Stimulated activated CD4-positive, alpha-beta T cell treated with anti-CD3 and anti-CD28 coated beads, Interleukin-12 subunit alpha, Interleukin-12 subunit beta, amount 100 ng/mL, for 4 hours (primary cell): ENCODE measurements around the gene ZNF326.
A peak's percentile ranks its signal among the peaks of the same experiment; 100 is the strongest.

Experiments used
- DNase-seq: peaks from one replicate; pipeline ENCODE4 v3.0.0-alpha.2; 2020

Gene ZNF326, protein sequence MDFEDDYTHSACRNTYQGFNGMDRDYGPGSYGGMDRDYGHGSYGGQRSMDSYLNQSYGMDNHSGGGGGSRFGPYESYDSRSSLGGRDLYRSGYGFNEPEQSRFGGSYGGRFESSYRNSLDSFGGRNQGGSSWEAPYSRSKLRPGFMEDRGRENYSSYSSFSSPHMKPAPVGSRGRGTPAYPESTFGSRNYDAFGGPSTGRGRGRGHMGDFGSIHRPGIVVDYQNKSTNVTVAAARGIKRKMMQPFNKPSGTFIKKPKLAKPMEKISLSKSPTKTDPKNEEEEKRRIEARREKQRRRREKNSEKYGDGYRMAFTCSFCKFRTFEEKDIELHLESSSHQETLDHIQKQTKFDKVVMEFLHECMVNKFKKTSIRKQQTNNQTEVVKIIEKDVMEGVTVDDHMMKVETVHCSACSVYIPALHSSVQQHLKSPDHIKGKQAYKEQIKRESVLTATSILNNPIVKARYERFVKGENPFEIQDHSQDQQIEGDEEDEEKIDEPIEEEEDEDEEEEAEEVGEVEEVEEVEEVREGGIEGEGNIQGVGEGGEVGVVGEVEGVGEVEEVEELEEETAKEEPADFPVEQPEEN

DNA sequence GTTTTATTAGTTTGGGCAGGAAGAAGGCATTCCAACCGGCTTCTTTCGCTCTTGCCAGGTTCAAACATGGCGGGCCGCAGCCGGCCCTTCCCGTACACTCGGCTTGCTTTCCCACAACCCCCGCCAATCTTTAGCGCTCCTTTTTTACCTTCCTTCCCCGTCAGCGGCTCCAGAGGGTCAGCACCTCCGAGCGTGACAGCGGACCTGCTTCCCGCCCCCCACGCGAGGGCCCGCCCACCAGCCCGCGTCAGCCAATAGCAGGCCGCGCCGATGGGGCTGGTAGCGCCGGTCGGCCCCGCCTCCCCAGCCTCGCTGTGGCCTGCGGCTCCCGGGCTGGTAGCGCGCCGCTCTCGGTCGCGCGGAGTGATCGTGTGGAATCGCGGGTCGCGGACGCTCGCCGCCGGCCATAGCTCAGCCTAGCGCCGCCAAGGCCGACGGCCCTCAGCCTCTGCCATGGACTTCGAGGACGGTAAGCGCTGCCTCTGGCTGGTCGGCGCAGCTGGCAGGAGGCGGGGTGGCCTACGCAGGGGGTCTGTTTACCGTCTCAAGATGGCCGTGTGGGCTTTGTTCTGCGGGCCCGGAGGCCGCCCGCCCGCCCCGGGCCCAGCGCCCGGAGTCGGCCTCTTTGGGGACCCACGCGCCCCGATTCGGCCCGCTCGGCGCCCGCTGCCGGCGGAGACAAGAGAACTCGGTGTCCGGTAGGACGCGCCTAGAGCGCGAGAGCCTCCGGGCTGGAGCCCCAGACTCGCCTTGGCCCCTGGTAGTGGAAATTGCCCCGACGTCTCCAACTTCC, at the start of gene ZNF326:
TSS of gene ZNF326 (plus strand) at position 306 of the 793 bp plus-strand sequence. CDS start at position 454, 148 bp downstream.
- DNase-seq, result peak; percentile 94

- DNase-seq, result no peak
Observed at GRCh38 chr1:89945852-89946476, 48.9 kb upstream of the ZNF326 start.

DNA sequence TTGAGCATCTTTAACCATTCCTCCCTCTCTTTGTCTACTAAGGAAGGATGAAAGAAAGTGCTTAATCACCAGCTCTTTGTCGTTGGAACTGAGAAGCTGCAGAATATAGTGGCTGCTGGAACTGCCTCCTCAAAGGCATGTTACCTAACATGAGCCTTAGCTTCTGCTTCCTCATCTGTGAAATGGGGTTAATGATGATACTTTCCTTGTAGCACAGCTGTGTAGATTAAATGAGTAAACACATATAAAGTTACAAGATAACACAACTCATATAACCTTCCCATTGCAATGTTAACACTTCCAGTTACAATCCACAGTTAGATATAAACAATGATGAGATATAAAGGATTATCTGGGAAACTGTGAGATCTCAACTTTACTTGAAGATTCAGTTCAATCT, 48.4 kb upstream of the ZNF326 start:
- DNase-seq, result no peak

- DNase-seq, result no peak
Observed at GRCh38 chr1:89948722-89949345, 46.1 kb upstream of the ZNF326 start.

DNA sequence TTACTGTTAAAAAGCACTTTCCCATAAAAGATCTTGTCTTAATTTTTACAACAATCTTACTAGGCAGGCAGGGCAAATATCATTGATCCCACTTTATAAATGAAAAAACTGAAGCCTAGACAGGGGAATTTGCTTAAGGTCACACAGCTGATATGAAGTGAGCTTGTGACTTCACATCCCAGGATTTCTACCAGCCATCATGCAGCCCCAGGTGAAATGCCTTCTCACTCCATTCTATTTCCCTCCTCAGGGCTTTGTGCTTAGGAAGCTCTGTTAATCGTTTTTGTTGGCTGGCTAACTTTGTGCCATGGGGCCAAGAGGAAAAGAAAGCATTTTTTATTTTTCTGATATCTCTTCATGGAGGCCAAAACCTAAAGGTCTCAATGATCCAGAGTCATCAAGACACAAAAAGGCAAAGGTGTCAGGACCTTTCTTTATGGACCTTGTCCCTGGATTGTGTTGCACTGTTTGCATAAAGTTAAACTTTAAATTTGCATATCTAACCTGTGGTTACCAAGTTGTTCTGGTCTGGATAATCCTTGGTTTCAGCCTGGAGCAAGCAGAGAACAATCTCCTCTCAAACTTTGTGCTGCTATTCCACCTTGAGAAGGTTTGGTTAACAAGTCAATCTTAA, 44.8 kb upstream of the ZNF326 start:
- no peak for DNase-seq

GRCh38 chr1:89950703-89951102, 44.2 kb upstream of the ZNF326 start:
- no peak for DNase-seq

- DNase-seq, result no peak
Observed at GRCh38 chr1:89951766-89952604, 42.9 kb upstream of the ZNF326 start.

GRCh38 chr1:89952605-89953130, 42.2 kb upstream of the ZNF326 start:
- DNase-seq, result no peak

DNA sequence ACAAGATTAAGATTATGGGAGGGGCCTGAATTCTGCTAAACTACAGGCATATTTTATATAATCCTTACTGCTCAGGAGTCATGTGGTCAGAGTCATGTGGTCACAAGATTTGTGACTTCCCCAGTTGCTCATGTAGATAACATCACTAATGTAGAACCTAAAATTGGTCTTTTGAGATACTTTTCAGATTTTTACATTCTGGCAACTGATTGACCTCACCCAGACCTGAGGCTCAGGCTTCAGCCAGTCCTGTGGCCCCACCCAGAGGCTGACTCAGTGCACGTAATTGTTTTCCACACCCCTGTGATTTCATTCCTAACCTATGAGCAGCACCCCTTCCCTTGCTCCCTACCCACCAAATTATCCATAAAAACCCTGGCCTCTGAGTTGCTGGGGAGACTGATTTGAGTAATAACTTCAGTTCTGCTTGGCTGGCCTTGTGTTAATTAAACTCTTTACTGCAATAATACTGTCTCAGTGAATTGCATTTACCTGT, 41.7 kb upstream of the ZNF326 start:
- no peak for DNase-seq

DNA sequence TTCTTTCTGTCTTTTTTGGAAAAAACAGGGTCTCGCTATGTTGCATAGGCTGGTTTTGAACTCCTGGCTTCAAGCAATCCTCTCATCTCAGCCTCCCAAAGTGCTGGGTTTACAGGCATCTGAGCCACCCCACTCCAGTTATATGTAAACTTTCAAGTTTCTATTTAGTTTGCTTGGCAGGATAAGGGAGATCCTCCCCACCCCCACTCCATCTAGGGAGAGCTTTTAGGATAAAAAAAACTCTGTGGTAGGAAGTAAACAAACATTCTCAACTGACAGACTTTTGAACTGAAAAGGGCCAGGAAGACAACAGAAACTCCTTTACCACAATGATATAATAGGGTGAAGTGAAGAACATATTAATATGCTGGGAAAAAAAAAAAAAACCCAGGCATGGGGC, 41.0 kb upstream of the ZNF326 start:
- DNase-seq, result no peak

- no peak for DNase-seq
Observed at GRCh38 chr1:89954401-89954800, 40.5 kb upstream of the ZNF326 start.

DNA sequence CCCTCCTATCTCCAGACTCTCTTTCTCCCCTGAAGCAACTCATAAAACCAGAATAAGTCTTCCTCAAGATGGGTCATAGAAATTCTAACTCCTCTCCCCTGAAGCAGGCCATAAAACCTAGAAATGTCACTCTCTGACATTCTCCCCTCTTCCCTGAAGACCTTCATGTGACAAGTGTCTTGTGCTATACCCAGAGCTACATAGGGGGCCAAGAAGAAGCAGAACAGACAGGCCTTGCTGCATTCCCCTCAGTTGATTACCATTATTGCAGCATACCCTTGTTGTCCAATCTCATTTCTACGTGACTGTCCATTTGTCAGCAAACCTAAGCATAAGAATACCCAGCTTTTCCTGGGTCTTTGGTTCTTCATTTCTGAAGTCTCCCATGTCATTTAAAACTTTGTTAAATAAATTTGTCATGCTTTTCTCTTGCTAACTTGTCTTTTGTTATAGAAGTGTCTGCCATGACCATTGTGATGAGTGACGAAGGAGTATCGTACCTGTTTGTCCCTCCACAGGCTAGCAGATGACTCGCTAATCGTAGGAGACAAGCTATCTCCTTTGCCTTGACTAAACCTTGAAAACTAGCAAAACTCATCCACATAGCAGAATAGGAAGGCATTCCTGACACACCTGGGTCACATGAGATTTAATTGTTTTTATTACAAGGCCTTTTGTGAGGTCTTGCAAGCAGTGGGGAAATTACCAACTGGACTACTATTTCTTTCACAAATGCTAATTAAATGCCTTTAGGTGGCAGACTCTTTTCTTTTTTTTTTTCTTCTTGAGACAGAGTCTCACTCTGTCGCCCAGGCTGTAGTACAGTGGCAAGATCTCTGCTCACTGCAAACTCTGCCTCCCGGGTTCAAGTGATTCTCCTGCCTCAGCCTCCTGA, 39.4 kb upstream of the ZNF326 start:
- DNase-seq, result no peak

GRCh38 chr1:89957107-89957506, 37.8 kb upstream of the ZNF326 start:
- no peak for DNase-seq

DNA sequence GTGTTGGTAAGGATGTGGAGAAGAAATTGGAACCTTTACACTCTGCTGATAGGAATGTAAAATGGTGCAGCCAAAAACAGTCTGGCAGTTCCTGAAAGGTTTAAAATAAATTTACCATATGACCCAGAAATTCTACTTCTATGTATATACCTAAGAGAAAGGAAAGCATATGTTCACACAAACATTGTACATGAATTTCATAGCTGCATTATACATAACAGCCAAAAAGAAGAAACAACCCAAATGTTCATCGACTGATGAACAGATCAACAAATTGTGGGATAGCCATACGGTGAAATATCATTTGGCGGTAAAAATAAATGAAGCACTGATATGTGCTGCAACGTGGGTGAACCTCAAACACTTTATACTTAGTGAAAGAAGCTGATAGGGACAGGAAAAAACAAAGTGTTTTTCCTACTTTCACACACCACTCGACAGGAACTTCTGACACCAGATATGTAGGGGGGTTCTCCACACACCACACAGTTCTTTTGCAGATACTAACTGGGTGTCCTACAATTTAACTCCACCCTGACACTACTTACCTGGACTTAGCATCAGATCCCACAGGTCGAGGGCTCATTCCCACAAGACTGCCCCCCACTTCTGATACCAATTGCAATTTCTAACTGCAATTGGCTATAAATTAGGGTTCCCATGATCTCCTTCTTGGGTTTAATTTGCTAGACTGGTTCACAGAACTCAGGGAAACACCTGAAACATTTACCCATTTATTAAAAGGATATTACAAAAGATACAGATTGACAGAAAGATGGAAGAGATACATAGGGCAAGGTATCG, 35.9 kb upstream of the ZNF326 start:
- no peak for DNase-seq

- no peak for DNase-seq
Observed at GRCh38 chr1:89959719-89960118, 35.2 kb upstream of the ZNF326 start.

DNA sequence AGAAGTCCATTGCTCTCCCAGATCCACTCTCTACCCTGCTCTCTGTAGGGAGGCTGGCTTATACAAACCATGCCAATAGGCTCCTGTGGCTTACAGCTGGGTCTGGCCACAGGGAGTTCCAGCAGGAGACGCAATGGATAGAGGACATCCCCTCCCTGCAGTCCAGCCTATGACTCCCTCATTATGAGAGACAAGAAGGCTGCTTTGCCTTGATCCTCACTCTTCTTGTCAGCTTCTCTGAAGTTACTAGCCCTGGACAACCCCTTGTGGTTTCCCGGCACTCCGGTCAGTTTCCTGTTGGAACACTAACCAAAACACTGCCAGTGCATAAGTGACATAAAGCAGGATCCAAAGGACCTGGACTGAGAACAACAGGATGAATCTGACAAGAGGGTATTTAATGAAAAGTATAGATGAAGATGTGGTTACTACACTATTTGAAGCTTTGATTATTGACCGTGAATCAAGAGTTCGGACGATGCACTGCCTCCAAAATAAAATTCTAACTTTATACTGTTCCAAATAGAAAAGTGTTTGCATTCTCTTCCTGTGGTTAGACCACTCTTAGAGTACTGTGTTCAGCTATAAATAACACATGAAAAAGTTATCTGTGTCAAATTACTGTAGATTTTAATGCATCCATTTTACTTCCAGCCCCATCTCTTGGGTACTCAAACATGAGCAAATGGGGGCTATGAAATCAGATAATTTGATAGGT, 32.7 kb upstream of the ZNF326 start:
- no peak for DNase-seq

DNA sequence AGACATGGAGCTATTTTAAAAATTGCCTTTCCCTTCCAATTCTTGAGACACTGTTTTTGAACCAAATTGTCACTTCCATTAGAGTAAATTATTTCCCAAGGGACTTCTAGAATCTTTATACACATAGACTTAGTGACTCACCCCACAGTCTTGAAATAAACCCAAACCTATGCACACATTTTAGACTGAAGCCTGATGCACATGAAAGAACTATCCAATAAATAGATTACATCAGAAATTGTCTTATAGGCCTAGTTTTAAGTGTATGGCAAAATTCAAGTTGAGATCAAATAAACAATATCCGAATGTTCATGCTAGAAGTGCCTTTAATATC, 32.2 kb upstream of the ZNF326 start:
- DNase-seq, result no peak

- DNase-seq, result no peak
Observed at GRCh38 chr1:89965193-89965768, 29.6 kb upstream of the ZNF326 start.
